Naive thymus-derived CD4-positive, alpha-beta T cell (primary cell): ENCODE measurements around the gene IL1R1. TPM values are rescaled to one million over a fixed set of nuclear protein-coding genes. Genes with fewer than 3 reads are reported as not detected.

Experiments
- ATAC-seq: fragments of 150-1000 bp; cut with Tn5 transposase; 2 replicates; pipeline ENCODE4 v1.10.0; 2021; ENCODE audit warnings: mild to moderate bottlenecking, moderate library complexity
- CTCF ChIA-PET: fragments of 350-600 bp; sonication (Branson Sonifier 250); formaldehyde crosslinking; loops from one replicate; lab custom pipeline; 2021; ENCODE audit warnings: antibody characterized with exemption; lab: Charles Lee
- POLR2A ChIA-PET: fragments of 350-600 bp; sonication (Branson Sonifier 250); formaldehyde crosslinking; loops from one replicate; lab custom pipeline; 2021; ENCODE audit warnings: antibody characterized with exemption, inconsistent platforms; lab: Charles Lee
- DNase-seq, 9 donors: peaks; one replicate each; pipeline versions ENCODE4 v3.0.0 to v3.0.0-alpha.2; 2020 to 2022; ENCODE audit warnings: mixed read lengths in 1 of 9
- H3K27ac ChIP-seq: one replicate; pipeline ENCODE4 v1.7.0; 2013; ENCODE audit warnings: mild to moderate bottlenecking, low read depth, low read length, moderate library complexity
- H3K27me3 ChIP-seq, 2 donors: one replicate each; pipeline ENCODE4 v1.7.0; 2013; ENCODE audit warnings: low read length in 2 of 2, mild to moderate bottlenecking in 2 of 2, moderate library complexity in 2 of 2; ENCODE audit not compliant: control insufficient read depth in 2 of 2, insufficient read depth in 2 of 2
- H3K36me3 ChIP-seq, 3 experiments: 1 replicate in 2 of 3; 2 replicates in 1 of 3; pipeline ENCODE4 v1.7.0; 2013; ENCODE audit warnings: low read length in 3 of 3, mild to moderate bottlenecking in 3 of 3, moderate library complexity in 1 of 3; ENCODE audit not compliant: insufficient read depth in 3 of 3, control insufficient read depth in 2 of 3
- H3K4me1 ChIP-seq, 2 donors: one replicate each; pipeline ENCODE4 v1.7.0; 2013; ENCODE audit warnings: low read length in 2 of 2, mild to moderate bottlenecking in 2 of 2, moderate library complexity in 1 of 2; ENCODE audit not compliant: control insufficient read depth in 2 of 2, insufficient read depth in 2 of 2
- H3K4me3 ChIP-seq: 2 replicates; pipeline ENCODE4 v1.7.0; 2013; ENCODE audit warnings: mild to moderate bottlenecking, low read length
- H3K9me3 ChIP-seq, 3 experiments: 1 replicate in 2 of 3; 2 replicates in 1 of 3; pipeline ENCODE4 v1.7.0; 2013; ENCODE audit warnings: low read length in 3 of 3; ENCODE audit not compliant: control insufficient read depth in 2 of 3
- H3K27ac Mint-ChIP-seq, 9 donors: one replicate each; pipeline ENCODE4 v1.8.0; 2020 to 2022; ENCODE audit warnings: mixed read lengths in 9 of 9, mild to moderate bottlenecking in 8 of 9, moderate library complexity in 5 of 9, inconsistent platforms in 2 of 9
- H3K27me3 Mint-ChIP-seq, 5 donors: one replicate each; pipeline ENCODE4 v1.8.0; 2021 to 2022; ENCODE audit warnings: mixed read lengths in 5 of 5, mild to moderate bottlenecking in 1 of 5
- H3K36me3 Mint-ChIP-seq, 5 donors: one replicate each; pipeline ENCODE4 v1.8.0; 2020 to 2022; ENCODE audit warnings: mixed read lengths in 5 of 5, mild to moderate bottlenecking in 3 of 5, inconsistent platforms in 1 of 5
- H3K4me1 Mint-ChIP-seq, 7 donors: one replicate each; pipeline ENCODE4 v1.8.0; 2020 to 2022; ENCODE audit warnings: mixed read lengths in 7 of 7, mild to moderate bottlenecking in 3 of 7, inconsistent platforms in 1 of 7
- H3K4me3 Mint-ChIP-seq, 10 donors: one replicate each; pipeline ENCODE4 v1.8.0; 2020 to 2022; ENCODE audit warnings: mild to moderate bottlenecking in 10 of 10, mixed read lengths in 10 of 10, moderate library complexity in 6 of 10, inconsistent platforms in 2 of 10
- H3K9me3 Mint-ChIP-seq, 11 donors: one replicate each; pipeline ENCODE4 v1.8.0; 2020 to 2022; ENCODE audit warnings: mixed read lengths in 11 of 11, mild to moderate bottlenecking in 4 of 11, inconsistent platforms in 1 of 11, moderate library complexity in 1 of 11
- intact Hi-C, 2 donors: fragments of 100-400 bp; cut with micrococcal nuclease; formaldehyde crosslinking; loops; one replicate each; pipeline ENCODE4 v1.15.1; 2023
- polyA plus RNA-seq, 2 donors: library from polyadenylated mRNA; unstranded; fragments of 300-500 nt; fragmentation: Illumina TruSeq; gene quantifications; one replicate each; pipeline ENCODE4 v1.2.3, GENCODE V29; 2021
- total RNA-seq, 6 experiments: library from RNA in 5 of 6; stranded (reverse) in 5 of 6; gene quantifications; 1 replicate in 5 of 6; 2 replicates in 1 of 6; pipeline ENCODE4 v1.2.3 and lab custom pipeline; 2021 to 2026

Gene IL1R1
- total and polyA plus RNA-seq, 7 experiments from 2014 or later: 0.17 to 1.5 (median 0.54) TPM; not detected in 2

- no peak overlapping the region for H3K4me3 ChIP-seq
- peaks cover 4% of the 10 kb centered on the region in 2 donors for H3K4me1 ChIP-seq
- intact Hi-C loops: no loop called here
- POLR2A ChIA-PET: no interaction called here
- H3K27me3 ChIP-seq: no peaks in the 10 kb centered on the region
- Mint-ChIP-seq H3K27ac (no peak overlapping the region), H3K36me3 (peaks cover 7 to 22% (median 13%) of the 10 kb centered on the region in 5 donors), H3K4me3 (peak overlapping the region; percentile 48 to 79 (median 64)), H3K9me3 (peaks cover 7 to 56% (median 36%) of the 10 kb centered on the region in 11 donors), H3K27me3 (peaks cover 28 to 56% (median 44%) of the 10 kb centered on the region in 5 donors), H3K4me1 (peaks cover 5 to 25% (median 15%) of the 10 kb centered on the region in 7 donors)
- H3K27ac ChIP-seq: no peak overlapping the region
- no peak for DNase-seq
- H3K9me3 ChIP-seq: peaks cover 0 to 22% (median 0%) of the 10 kb centered on the region in 3 experiments
- peak; percentile 36 for ATAC-seq
- H3K36me3 ChIP-seq: no peaks in the 10 kb centered on the region
- CTCF ChIA-PET: no interaction called here
These were observed 393 bp downstream of the IL1R1 start for GRCh38 chr2:102142829-102143449.

GRCh38 chr2:102143450-102143985 lies 972 bp downstream of the IL1R1 start:
- DNase-seq (no peak), ATAC-seq (no peak)
- peaks cover 12 to 62% (median 36%) of the 10 kb centered on the region in 11 donors for H3K9me3 Mint-ChIP-seq
- H3K27me3 Mint-ChIP-seq: peaks cover 28 to 51% (median 44%) of the 10 kb centered on the region in 5 donors
- peaks cover 0 to 28% (median 0%) of the 10 kb centered on the region in 3 experiments for H3K9me3 ChIP-seq
- H3K36me3 Mint-ChIP-seq: peaks cover 7 to 23% (median 19%) of the 10 kb centered on the region in 5 donors
- no peaks in the 10 kb centered on the region for H3K36me3 ChIP-seq
- H3K4me3 ChIP-seq: no peak overlapping the region
- CTCF ChIA-PET: no interaction called here
- H3K4me1 Mint-ChIP-seq: peaks cover 1 to 21% (median 11%) of the 10 kb centered on the region in 7 donors
- H3K4me1 ChIP-seq: peaks cover 0 to 4% of the 10 kb centered on the region in 2 donors
- POLR2A ChIA-PET: no interaction called here
- no peak overlapping the region for H3K27ac Mint-ChIP-seq
- no peak overlapping the region for H3K27ac ChIP-seq
- peak overlapping the region; percentile 48 to 79 (median 64) for H3K4me3 Mint-ChIP-seq
- intact Hi-C loops: no loop called here
- no peaks in the 10 kb centered on the region for H3K27me3 ChIP-seq

- CTCF ChIA-PET: no interaction called here
- Mint-ChIP-seq H3K9me3 (peaks cover 18 to 68% (median 38%) of the 10 kb centered on the region in 11 donors), H3K4me3 (no peak overlapping the region)
These were observed 1.6 kb downstream of the IL1R1 start for GRCh38 chr2:102144128-102144527.

GRCh38 chr2:102145107-102145506 lies 2.6 kb downstream of the IL1R1 start:
- no peak overlapping the region for H3K27ac Mint-ChIP-seq
- Histone ChIP-seq H3K36me3 (no peaks in the 10 kb centered on the region), H3K4me3 (no peak overlapping the region), H3K27me3 (no peaks in the 10 kb centered on the region), H3K9me3 (peaks cover 0 to 44% (median 0%) of the 10 kb centered on the region in 3 experiments), H3K27ac (no peak overlapping the region), H3K4me1 (peaks cover 0 to 4% of the 10 kb centered on the region in 2 donors)
- DNase-seq (no peak), ATAC-seq (no peak)
- peaks cover 7 to 26% (median 22%) of the 10 kb centered on the region in 5 donors for H3K36me3 Mint-ChIP-seq
- POLR2A ChIA-PET: no interaction called here
- H3K27me3 Mint-ChIP-seq: peaks cover 28 to 50% (median 44%) of the 10 kb centered on the region in 5 donors
- intact Hi-C loops: no loop called here
- CTCF ChIA-PET: no interaction called here
- peaks cover 19 to 71% (median 42%) of the 10 kb centered on the region in 11 donors for H3K9me3 Mint-ChIP-seq
- H3K4me1 Mint-ChIP-seq: peaks cover 0 to 15% (median 10%) of the 10 kb centered on the region in 7 donors
- peak overlapping the region in 1 of 10 donors; percentile 60 for H3K4me3 Mint-ChIP-seq

More at GRCh38 chr2:102144128-102144527, 1.6 kb downstream of the IL1R1 start:
- no peak for ATAC-seq
- H3K36me3 Mint-ChIP-seq: peaks cover 7 to 29% (median 22%) of the 10 kb centered on the region in 5 donors
- peaks cover 0 to 4% of the 10 kb centered on the region in 2 donors for H3K4me1 ChIP-seq
- peaks cover 0 to 34% (median 0%) of the 10 kb centered on the region in 3 experiments for H3K9me3 ChIP-seq
- POLR2A ChIA-PET: no interaction called here
- no peaks in the 10 kb centered on the region for H3K36me3 ChIP-seq
- H3K4me3 ChIP-seq: no peak overlapping the region
- peaks cover 28 to 50% (median 44%) of the 10 kb centered on the region in 5 donors for H3K27me3 Mint-ChIP-seq
- no peak overlapping the region for H3K27ac Mint-ChIP-seq
- DNase-seq: no peak
- H3K27ac ChIP-seq: no peak overlapping the region
- H3K4me1 Mint-ChIP-seq: peaks cover 0 to 15% (median 10%) of the 10 kb centered on the region in 7 donors
- H3K27me3 ChIP-seq: no peaks in the 10 kb centered on the region
- intact Hi-C loops: no loop called here

- CTCF ChIA-PET: no interaction called here
- Histone ChIP-seq H3K4me3 (no peak overlapping the region), H3K27me3 (no peaks in the 10 kb centered on the region), H3K27ac (no peak overlapping the region), H3K9me3 (peaks cover 0 to 44% (median 0%) of the 10 kb centered on the region in 3 experiments), H3K36me3 (no peaks in the 10 kb centered on the region), H3K4me1 (peaks cover 0 to 4% of the 10 kb centered on the region in 2 donors)
- intact Hi-C loops: no loop called here
- Mint-ChIP-seq H3K27me3 (peaks cover 24 to 42% (median 39%) of the 10 kb centered on the region in 5 donors), H3K36me3 (peaks cover 7 to 26% (median 18%) of the 10 kb centered on the region in 5 donors), H3K4me3 (no peak overlapping the region), H3K4me1 (peaks cover 0 to 10% (median 9%) of the 10 kb centered on the region in 7 donors), H3K27ac (no peak overlapping the region), H3K9me3 (peaks cover 19 to 79% (median 40%) of the 10 kb centered on the region in 11 donors)
- no peak for DNase-seq
- POLR2A ChIA-PET: no interaction called here
- no peak for ATAC-seq
These were observed 3.4 kb downstream of the IL1R1 start for GRCh38 chr2:102145934-102146333.

- Histone ChIP-seq H3K27ac (no peak overlapping the region), H3K4me1 (peaks cover 0 to 3% of the 10 kb centered on the region in 2 donors), H3K27me3 (no peaks in the 10 kb centered on the region), H3K9me3 (peaks cover 0 to 44% (median 0%) of the 10 kb centered on the region in 3 experiments), H3K36me3 (no peaks in the 10 kb centered on the region), H3K4me3 (no peak overlapping the region)
- ATAC-seq (peak; percentile 18), DNase-seq (peak in 1 of 9 donors; percentile 53)
- POLR2A ChIA-PET: no interaction called here
- Mint-ChIP-seq H3K27ac (no peak overlapping the region), H3K27me3 (peaks cover 10 to 26% (median 25%) of the 10 kb centered on the region in 5 donors), H3K9me3 (peaks cover 23 to 82% (median 45%) of the 10 kb centered on the region in 11 donors), H3K36me3 (peaks cover 7 to 24% (median 17%) of the 10 kb centered on the region in 5 donors), H3K4me1 (peaks cover 0 to 4% (median 3%) of the 10 kb centered on the region in 7 donors), H3K4me3 (no peak overlapping the region)
- intact Hi-C loops: no loop called here
- CTCF ChIA-PET: no interaction called here
These were observed 5.4 kb downstream of the IL1R1 start for GRCh38 chr2:102147935-102148334.
